OCI-LY1 (cell line): ENCODE measurements around the gene PTPRN2.

Source experiments
- EZH2 ChIP-seq: fragments of 200-600 bp; sonication (generic), shearing (Covaris generic); IDR thresholded peaks from 2 replicates; pipeline ENCODE4 v1.8.0; 2017; ENCODE audit warnings: borderline replicate concordance, mixed run types, mild to moderate bottlenecking, antibody characterized with exemption, low read length, moderate library complexity, mixed read lengths
- TF ChIP-seq, protein P1 (sequence below): fragments of 200-600 bp; sonication (generic), shearing (Covaris generic); IDR thresholded peaks from 2 replicates; pipeline ENCODE4 v1.5.1; 2017; ENCODE audit warnings: mild to moderate bottlenecking, antibody characterized with exemption, low read length, moderate library complexity, mixed read lengths

DNA sequence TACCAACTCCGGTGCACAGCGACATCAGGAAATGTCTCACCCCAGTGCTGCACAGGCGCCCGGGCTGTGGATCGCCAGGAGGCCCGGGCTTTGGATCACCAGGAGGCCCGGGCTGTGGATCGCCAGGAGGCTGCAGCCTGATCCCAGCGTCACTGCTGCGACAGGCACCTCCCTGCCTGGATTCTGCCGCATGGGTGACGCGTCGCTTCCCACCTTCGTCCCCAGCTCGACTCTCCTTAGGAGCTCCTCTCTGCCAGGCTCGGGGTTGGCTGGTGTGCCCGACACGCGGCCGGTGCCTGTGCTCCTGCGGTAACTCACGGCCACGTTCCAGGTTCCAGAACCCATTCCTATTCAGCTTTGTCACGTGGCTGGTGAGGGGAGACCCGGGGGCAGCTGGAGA is 993.3 kb downstream of the PTPRN2 start:
- no peak for TF ChIP-seq EZH2
- TF ChIP-seq, protein P1, sequence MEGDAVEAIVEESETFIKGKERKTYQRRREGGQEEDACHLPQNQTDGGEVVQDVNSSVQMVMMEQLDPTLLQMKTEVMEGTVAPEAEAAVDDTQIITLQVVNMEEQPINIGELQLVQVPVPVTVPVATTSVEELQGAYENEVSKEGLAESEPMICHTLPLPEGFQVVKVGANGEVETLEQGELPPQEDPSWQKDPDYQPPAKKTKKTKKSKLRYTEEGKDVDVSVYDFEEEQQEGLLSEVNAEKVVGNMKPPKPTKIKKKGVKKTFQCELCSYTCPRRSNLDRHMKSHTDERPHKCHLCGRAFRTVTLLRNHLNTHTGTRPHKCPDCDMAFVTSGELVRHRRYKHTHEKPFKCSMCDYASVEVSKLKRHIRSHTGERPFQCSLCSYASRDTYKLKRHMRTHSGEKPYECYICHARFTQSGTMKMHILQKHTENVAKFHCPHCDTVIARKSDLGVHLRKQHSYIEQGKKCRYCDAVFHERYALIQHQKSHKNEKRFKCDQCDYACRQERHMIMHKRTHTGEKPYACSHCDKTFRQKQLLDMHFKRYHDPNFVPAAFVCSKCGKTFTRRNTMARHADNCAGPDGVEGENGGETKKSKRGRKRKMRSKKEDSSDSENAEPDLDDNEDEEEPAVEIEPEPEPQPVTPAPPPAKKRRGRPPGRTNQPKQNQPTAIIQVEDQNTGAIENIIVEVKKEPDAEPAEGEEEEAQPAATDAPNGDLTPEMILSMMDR: no peak
